ENCODE measurements around the gene GTF3C6. TPM values are rescaled to one million over a fixed set of nuclear protein-coding genes. Genes with fewer than 3 reads are reported as not detected.
A peak's percentile ranks its signal among the peaks of the same experiment; 100 is the strongest.

GTF3C6 gene
- total and polyA plus RNA-seq, 2 of the 13 experiments (the other 11 are each of a cell fraction or from before 2014, with no cell fraction given), result 21.6 to 160 TPM

GRCh38 chr6:111011360-111012142 is 53.0 kb downstream of the GTF3C6 start:
- in situ Hi-C loops (cut with HindIII; ENCODE audit: extremely low pct_ligation_motif_present, low pct_unique_long_range_greater_than_20kb) (no loop called here), intact Hi-C loops (cut with micrococcal nuclease; ENCODE audit: unreplicated experiment) (loop anchor here (1.0 kb wide), 2 partner anchors 199 to 245 kb away; no protein-coding TSS in a partner anchor)
- H3K36me3 ChIP-seq (replicated peaks in 1 of 2; ENCODE audit: control insufficient read depth in 1 of 2, insufficient read depth in 2 of 2, low read length in 2 of 2), result peaks cover 13 to 78% of the 10 kb centered on the region in 2 experiments
- H3K27me3 ChIP-seq (ENCODE audit: control insufficient read depth in 1 of 2, insufficient read depth in 2 of 2, low read length in 2 of 2), result no peaks in the 10 kb centered on the region
- 94% methylated on average over 2 of the region's 2 CpGs for WGBS (ENCODE audit: low lambda C conversion rate)
- DNase-seq (ENCODE audit: low spot score) (peak; percentile 32), FAIRE-seq (no peak), ATAC-seq (peak; percentile 82)
- no TSS peak for BruUV-seq (replicated peaks)
- H3K27ac ChIP-seq (ENCODE audit: extremely low read length, insufficient read depth, low read length), result no peak overlapping the region
- POLR2A ChIA-PET, result no interaction called here
- no peak overlapping the region for H2AFZ ChIP-seq (ENCODE audit: low read length)
- H3K4me3 ChIP-seq (replicated peaks in 1 of 3; ENCODE audit: insufficient read depth in 1 of 3, low read depth in 2 of 3, low read length in 3 of 3), result no peak overlapping the region
- CTCF ChIA-PET (ENCODE audit: low intra/inter-chr PET ratio, low total read pairs), result interaction anchor here (1.6 kb wide), 1 partner anchor 198 kb away, joined by 18 read pairs; no protein-coding TSS in a partner anchor
- no peaks in the 10 kb centered on the region for H3K9me3 ChIP-seq (ENCODE audit: low read length)
- no peaks in the 10 kb centered on the region for H3K4me1 ChIP-seq (ENCODE audit: insufficient read depth, low read length)
- no peaks in the 10 kb centered on the region; the same call in 1 of the 2 replicates for H4K20me1 ChIP-seq (ENCODE audit: insufficient read depth, low read length)
- no peak overlapping the region for H3K4me2 ChIP-seq (ENCODE audit: low read depth, low read length)
- peaks cover 3% of the 10 kb centered on the region for H3K79me2 ChIP-seq (ENCODE audit: insufficient read depth, low read length)
- no peak overlapping the region for H3K9ac ChIP-seq (ENCODE audit: insufficient read depth, low read depth, low read length)
- no peak for TF ChIP-seq ZNF431 (CRISPR knock-in tag; IDR thresholded peaks at IDR 0.05; ENCODE audit: borderline replicate concordance, low read depth)
- TF ChIP-seq ZNF616 (CRISPR knock-in tag; IDR thresholded peaks at IDR 0.05; ENCODE audit: low read depth), result no peak
- no peak for TF ChIP-seq TBP (CRISPR knock-in tag; IDR thresholded peaks at IDR 0.05)
- TF ChIP-seq CTCF (CRISPR knock-in tag; IDR thresholded peaks at IDR 0.05), result peak; percentile 69
- no peak for TF ChIP-seq NCOA5 (CRISPR knock-in tag; IDR thresholded peaks at IDR 0.05)
- TF ChIP-seq ZNF160 (CRISPR knock-in tag; IDR thresholded peaks at IDR 0.05), result no peak
- no peak for TF ChIP-seq SKI (IDR thresholded peaks at IDR 0.05; ENCODE audit: partially characterized antibody)
- TF ChIP-seq RAD21 (CRISPR knock-in tag; IDR thresholded peaks at IDR 0.05), result peak; percentile 41; the same call in 1 of the 2 replicates
- TF ChIP-seq SMAD9 (CRISPR knock-in tag; IDR thresholded peaks at IDR 0.05), result no peak
- no peak for TF ChIP-seq SNAPC4 (CRISPR knock-in tag; IDR thresholded peaks at IDR 0.05)
- TF ChIP-seq THAP11 (CRISPR knock-in tag; IDR thresholded peaks at IDR 0.05), result no peak
- TF ChIP-seq ZKSCAN5 (CRISPR knock-in tag; IDR thresholded peaks at IDR 0.05), result no peak
- no peak for TF ChIP-seq PPARG (CRISPR knock-in tag; conservative IDR thresholded peaks at IDR 0.05)
- TF ChIP-seq KDM4B (CRISPR knock-in tag; IDR thresholded peaks at IDR 0.05), result no peak
- TF ChIP-seq HNRNPUL1 (IDR thresholded peaks at IDR 0.05; ENCODE audit: low read depth, low read length), result no peak
- TF ChIP-seq SMC3 (IDR thresholded peaks at IDR 0.05; ENCODE audit: low read length), result peak; percentile 48
- TF ChIP-seq STAG1 (CRISPR knock-in tag; IDR thresholded peaks at IDR 0.05), result peak; percentile 83
- TF ChIP-seq SCMH1 (CRISPR knock-in tag; IDR thresholded peaks at IDR 0.05; ENCODE audit: borderline replicate concordance), result no peak
- TF ChIP-seq ZNF776 (CRISPR knock-in tag; IDR thresholded peaks at IDR 0.05), result no peak
